Measurements from ENCODE around the gene FBXW5. TPM values are rescaled to one million over a fixed set of nuclear protein-coding genes. Genes with fewer than 3 reads are reported as not detected.

Gene FBXW5
- total RNA-seq, 1 experiment from 2014 or later = 72.6 TPM

Other genes starting within 250 kb of the FBXW5 start
- 10.6 TPM for gene DIPK1B, start 232.2 kb downstream of the FBXW5 start, total RNA-seq (2021; ENCODE audit: unreplicated experiment)
- not detected for gene LCN10, start 201.8 kb downstream of the FBXW5 start, total RNA-seq (2021; ENCODE audit: unreplicated experiment)
- gene LCN6, start 196.2 kb downstream of the FBXW5 start, total RNA-seq (2021; ENCODE audit: unreplicated experiment) = not detected
- gene LCN8, start 186.5 kb downstream of the FBXW5 start, total RNA-seq (2021; ENCODE audit: unreplicated experiment) = not detected
- 0.05 TPM for gene LCN15, start 180.2 kb downstream of the FBXW5 start, total RNA-seq (2021; ENCODE audit: unreplicated experiment)
- gene TMEM141, start 153.4 kb downstream of the FBXW5 start, total RNA-seq (2021; ENCODE audit: unreplicated experiment) = 53.5 TPM
- gene CCDC183, start 148.4 kb downstream of the FBXW5 start, total RNA-seq (2021; ENCODE audit: unreplicated experiment) = 0.62 TPM
- 106 TPM for gene RABL6, start 136.8 kb downstream of the FBXW5 start, total RNA-seq (2021; ENCODE audit: unreplicated experiment)
- 7.2 TPM for gene AJM1, start 102.3 kb downstream of the FBXW5 start, total RNA-seq (2021; ENCODE audit: unreplicated experiment)
- gene PHPT1, start 95.3 kb downstream of the FBXW5 start, total RNA-seq (2021; ENCODE audit: unreplicated experiment) = 204 TPM
- gene MAMDC4, start 92.4 kb downstream of the FBXW5 start, total RNA-seq (2021; ENCODE audit: unreplicated experiment) = 6.3 TPM
- gene EDF1, start 78.4 kb downstream of the FBXW5 start, total RNA-seq (2021; ENCODE audit: unreplicated experiment) = 270 TPM
- gene TRAF2, start 58.2 kb downstream of the FBXW5 start, total RNA-seq (2021; ENCODE audit: unreplicated experiment) = 48.7 TPM
- gene C8G, start 505 bp upstream of the FBXW5 start, total RNA-seq (2021; ENCODE audit: unreplicated experiment) = 2.9 TPM
- gene LCN12, start 7.5 kb upstream of the FBXW5 start, total RNA-seq (2021; ENCODE audit: unreplicated experiment) = 2.5 TPM
- gene PTGDS, start 32.8 kb upstream of the FBXW5 start, total RNA-seq (2021; ENCODE audit: unreplicated experiment) = 13.7 TPM
- 0.82 TPM for gene LCNL1, start 38.3 kb upstream of the FBXW5 start, total RNA-seq (2021; ENCODE audit: unreplicated experiment)
- gene PAXX, start 47.7 kb upstream of the FBXW5 start, total RNA-seq (2021; ENCODE audit: unreplicated experiment) = 64.0 TPM
- gene CLIC3, start 51.8 kb upstream of the FBXW5 start, total RNA-seq (2021; ENCODE audit: unreplicated experiment) = 6.2 TPM
- 27.0 TPM for gene ABCA2, start 83.5 kb upstream of the FBXW5 start, total RNA-seq (2021; ENCODE audit: unreplicated experiment)
- not detected for gene FUT7, start 87.3 kb upstream of the FBXW5 start, total RNA-seq (2021; ENCODE audit: unreplicated experiment)
- gene NPDC1, start 101.4 kb upstream of the FBXW5 start, total RNA-seq (2021; ENCODE audit: unreplicated experiment) = 43.5 TPM
- 2.8 TPM for gene ENTPD2, start 109.3 kb upstream of the FBXW5 start, total RNA-seq (2021; ENCODE audit: unreplicated experiment)
- 18.4 TPM for gene SAPCD2, start 125.8 kb upstream of the FBXW5 start, total RNA-seq (2021; ENCODE audit: unreplicated experiment)
- 23.1 TPM for gene UAP1L1, start 132.8 kb upstream of the FBXW5 start, total RNA-seq (2021; ENCODE audit: unreplicated experiment)
- 57.2 TPM for gene MAN1B1, start 142.2 kb upstream of the FBXW5 start, total RNA-seq (2021; ENCODE audit: unreplicated experiment)
- gene DPP7, start 170.0 kb upstream of the FBXW5 start, total RNA-seq (2021; ENCODE audit: unreplicated experiment) = 236 TPM
- gene GRIN1, start 194.4 kb upstream of the FBXW5 start, total RNA-seq (2021; ENCODE audit: unreplicated experiment) = 4.9 TPM
- 0.69 TPM for gene LRRC26, start 225.3 kb upstream of the FBXW5 start, total RNA-seq (2021; ENCODE audit: unreplicated experiment)
- not detected for gene TMEM210, start 227.3 kb upstream of the FBXW5 start, total RNA-seq (2021; ENCODE audit: unreplicated experiment)
- gene ANAPC2, start 243.8 kb upstream of the FBXW5 start, total RNA-seq (2021; ENCODE audit: unreplicated experiment) = 46.0 TPM
- 86.9 TPM for gene SSNA1, start 243.9 kb upstream of the FBXW5 start, total RNA-seq (2021; ENCODE audit: unreplicated experiment)